ENCODE data around the gene CXCL5. TPM values are rescaled to one million over a fixed set of nuclear protein-coding genes. Genes with fewer than 3 reads are reported as not detected.

CXCL5 gene
- total and polyA plus RNA-seq, 2 experiments from 2014 or later = 7.5 to 7.6 TPM

GRCh38 chr4:73976217-73976616 lies 22.3 kb downstream of the CXCL5 start (continued):
- TF ChIP-seq, protein P1, sequence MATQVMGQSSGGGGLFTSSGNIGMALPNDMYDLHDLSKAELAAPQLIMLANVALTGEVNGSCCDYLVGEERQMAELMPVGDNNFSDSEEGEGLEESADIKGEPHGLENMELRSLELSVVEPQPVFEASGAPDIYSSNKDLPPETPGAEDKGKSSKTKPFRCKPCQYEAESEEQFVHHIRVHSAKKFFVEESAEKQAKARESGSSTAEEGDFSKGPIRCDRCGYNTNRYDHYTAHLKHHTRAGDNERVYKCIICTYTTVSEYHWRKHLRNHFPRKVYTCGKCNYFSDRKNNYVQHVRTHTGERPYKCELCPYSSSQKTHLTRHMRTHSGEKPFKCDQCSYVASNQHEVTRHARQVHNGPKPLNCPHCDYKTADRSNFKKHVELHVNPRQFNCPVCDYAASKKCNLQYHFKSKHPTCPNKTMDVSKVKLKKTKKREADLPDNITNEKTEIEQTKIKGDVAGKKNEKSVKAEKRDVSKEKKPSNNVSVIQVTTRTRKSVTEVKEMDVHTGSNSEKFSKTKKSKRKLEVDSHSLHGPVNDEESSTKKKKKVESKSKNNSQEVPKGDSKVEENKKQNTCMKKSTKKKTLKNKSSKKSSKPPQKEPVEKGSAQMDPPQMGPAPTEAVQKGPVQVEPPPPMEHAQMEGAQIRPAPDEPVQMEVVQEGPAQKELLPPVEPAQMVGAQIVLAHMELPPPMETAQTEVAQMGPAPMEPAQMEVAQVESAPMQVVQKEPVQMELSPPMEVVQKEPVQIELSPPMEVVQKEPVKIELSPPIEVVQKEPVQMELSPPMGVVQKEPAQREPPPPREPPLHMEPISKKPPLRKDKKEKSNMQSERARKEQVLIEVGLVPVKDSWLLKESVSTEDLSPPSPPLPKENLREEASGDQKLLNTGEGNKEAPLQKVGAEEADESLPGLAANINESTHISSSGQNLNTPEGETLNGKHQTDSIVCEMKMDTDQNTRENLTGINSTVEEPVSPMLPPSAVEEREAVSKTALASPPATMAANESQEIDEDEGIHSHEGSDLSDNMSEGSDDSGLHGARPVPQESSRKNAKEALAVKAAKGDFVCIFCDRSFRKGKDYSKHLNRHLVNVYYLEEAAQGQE (IDR thresholded peaks at IDR 0.05; ENCODE audit: unreplicated experiment) = no peak

- peaks cover 16% of the 10 kb centered on the region for H3K9me2 ChIP-seq (ENCODE audit: insufficient read depth)
- DNase-seq (ENCODE audit: low spot score) = no peak
- H3F3A ChIP-seq (replicated peaks; ENCODE audit: low read depth) = no peaks in the 10 kb centered on the region
- H4K20me1 ChIP-seq (replicated peaks; ENCODE audit: insufficient read depth) = no peaks in the 10 kb centered on the region
- no peaks in the 10 kb centered on the region for H3K27me3 ChIP-seq (ENCODE audit: insufficient read depth)
- ATAC-seq = no peak
- no peak for TF ChIP-seq STAT1 (IDR thresholded peaks at IDR 0.05; ENCODE audit: unreplicated experiment)
- H3K4me3 ChIP-seq = no peak overlapping the region
- no peak overlapping the region for H3K27ac Mint-ChIP-seq
- H3K27ac ChIP-seq (ENCODE audit: low read depth) = no peak overlapping the region
- no peaks in the 10 kb centered on the region for H3K27me3 Mint-ChIP-seq (ENCODE audit: insufficient read depth, low read depth, poor library complexity)
- no peak overlapping the region for H2AFZ ChIP-seq
- peaks cover 3% of the 10 kb centered on the region; the same call in 2 of the 3 replicates for H3K4me1 Mint-ChIP-seq
- H3K79me2 ChIP-seq (replicated peaks; ENCODE audit: insufficient read depth) = no peaks in the 10 kb centered on the region
- no peaks in the 10 kb centered on the region for H3K36me3 ChIP-seq (ENCODE audit: insufficient read depth)
- H3K36me3 Mint-ChIP-seq (ENCODE audit: low read depth) = peaks cover 34% of the 10 kb centered on the region; the same call in 2 of the 3 replicates
- H3K9me3 Mint-ChIP-seq = peaks cover 36% of the 10 kb centered on the region
- no peaks in the 10 kb centered on the region for H3K4me1 ChIP-seq (ENCODE audit: insufficient read depth)
- H3K4me3 Mint-ChIP-seq = no peak overlapping the region
- H3K4me2 ChIP-seq = no peak overlapping the region
These were observed 24.1 kb downstream of the CXCL5 start for GRCh38 chr4:73974352-73974751.

- Histone ChIP-seq H3K27me3 (ENCODE audit: insufficient read depth) (no peaks in the 10 kb centered on the region), H3K4me3 (no peak overlapping the region), H4K20me1 (replicated peaks; ENCODE audit: insufficient read depth) (no peaks in the 10 kb centered on the region), H3K27ac (ENCODE audit: low read depth) (no peak overlapping the region), H2AFZ (no peak overlapping the region), H3K4me2 (no peak overlapping the region), H3K36me3 (ENCODE audit: insufficient read depth) (no peaks in the 10 kb centered on the region), H3K79me2 (replicated peaks; ENCODE audit: insufficient read depth) (no peaks in the 10 kb centered on the region), H3F3A (replicated peaks; ENCODE audit: low read depth) (no peaks in the 10 kb centered on the region), H3K4me1 (ENCODE audit: insufficient read depth) (no peaks in the 10 kb centered on the region), H3K9me2 (ENCODE audit: insufficient read depth) (peaks cover 32% of the 10 kb centered on the region)
- Mint-ChIP-seq H3K9me3 (peaks cover 41% of the 10 kb centered on the region), H3K4me1 (no peaks in the 10 kb centered on the region), H3K4me3 (no peak overlapping the region), H3K27me3 (ENCODE audit: insufficient read depth, low read depth, poor library complexity) (no peaks in the 10 kb centered on the region), H3K36me3 (ENCODE audit: low read depth) (peaks cover 31% of the 10 kb centered on the region), H3K27ac (no peak overlapping the region)
- TF ChIP-seq ZNF331 (CRISPR knock-in tag; IDR thresholded peaks at IDR 0.05; ENCODE audit: low read depth) (no peak), JUNB (IDR thresholded peaks at IDR 0.05; ENCODE audit: unreplicated experiment) (no peak)
- TF ChIP-seq, protein P1 (IDR thresholded peaks at IDR 0.05; ENCODE audit: unreplicated experiment) = no peak
- ATAC-seq (no peak), DNase-seq (ENCODE audit: low spot score) (no peak)
These were observed 27.5 kb downstream of the CXCL5 start for GRCh38 chr4:73970945-73971344.
